Colonic mucosa (tissue), 4 donors: ENCODE measurements around the gene CCDC80. TPM values are rescaled to one million over a fixed set of nuclear protein-coding genes. Genes with fewer than 3 reads are reported as not detected.

Experiments used
- DNase-seq: peaks from one replicate; pipeline ENCODE4 v3.0.0-alpha.2; 2020
- H3K27ac ChIP-seq: fragments of 200-600 bp; one replicate; pipeline ENCODE4 v1.8.0; 2021
- H3K27me3 ChIP-seq: fragments of 200-600 bp; one replicate; pipeline ENCODE4 v1.8.0; 2021
- H3K36me3 ChIP-seq: fragments of 200-600 bp; one replicate; pipeline ENCODE4 v1.8.0; 2021
- H3K4me1 ChIP-seq: fragments of 200-600 bp; one replicate; pipeline ENCODE4 v1.8.0; 2021; ENCODE audit warnings: mild to moderate bottlenecking
- H3K4me3 ChIP-seq: fragments of 200-600 bp; one replicate; pipeline ENCODE4 v1.8.0; 2021
- H3K9ac ChIP-seq, 2 donors: one replicate each; pipeline ENCODE4 v1.7.0; 2013; ENCODE audit warnings: control low read depth in 2 of 2, low read depth in 2 of 2, low read length in 2 of 2
- H3K9me3 ChIP-seq: fragments of 200-600 bp; one replicate; pipeline ENCODE4 v1.8.0; 2021
- CTCF ChIP-seq: fragments of 200-600 bp; IDR thresholded peaks from one replicate; pipeline ENCODE4 v1.8.0; 2022; ENCODE audit warnings: antibody characterized with exemption, mild to moderate bottlenecking
- intact Hi-C: fragments of 100-400 bp; cut with DNase I; formaldehyde crosslinking; loops from one replicate; pipeline ENCODE4 v1.14.1; 2022
- total RNA-seq, 2 donors: library from RNA; stranded (reverse); fragmentation: NEBNext Ultra II Directional in 1 of 2; extraction: Animal tissue kit (Norgen Biotek cat#: 25700) in 1 of 2; gene quantifications; one replicate each; pipeline ENCODE4 v1.2.1, GENCODE V29; 2021
- donor health status: healthy.
- donor health status: DM: no; HTN: no; CAD: no.
- donor health status: DM: no; HTN: no; CAD: no.

Gene CCDC80
- 10 to 100 TPM in 1 of 2 donors, 1 to 10 TPM in 1; 7.1 to 36.6 TPM for total RNA-seq

- intact Hi-C loops = loop anchor here (5.0 kb wide), 1 partner anchor 171 kb away; no protein-coding TSS in a partner anchor
- no peaks in the 10 kb centered on the region for H3K9me3 ChIP-seq
- H3K36me3 ChIP-seq = no peaks in the 10 kb centered on the region
- peaks cover 4% of the 10 kb centered on the region for H3K4me1 ChIP-seq
- peak within 1 kb of the TSS; percentile 7 for H3K4me3 ChIP-seq
- no peaks in the 10 kb centered on the region for H3K27me3 ChIP-seq
- no peak for TF ChIP-seq CTCF
- DNase-seq = no peak
- peak within 1 kb of the TSS in 1 of 2 donors; percentile 41 for H3K9ac ChIP-seq
- peak within 1 kb of the TSS; percentile 52 for H3K27ac ChIP-seq
These were observed at the start of gene CCDC80 for GRCh38 chr3:112640930-112641801. TSS of gene CCDC80 (minus strand) at chr3:112641143. CDS start at chr3:112639905, 1,238 bp downstream.

GRCh38 chr3:112689989-112690388 is 49.0 kb upstream of the CCDC80 start:
- DNase-seq = no peak
- Histone ChIP-seq H3K4me3 (no peak overlapping the region), H3K27me3 (no peaks in the 10 kb centered on the region), H3K9ac (no peak overlapping the region), H3K9me3 (no peaks in the 10 kb centered on the region), H3K4me1 (no peaks in the 10 kb centered on the region), H3K27ac (no peak overlapping the region), H3K36me3 (no peaks in the 10 kb centered on the region)
- intact Hi-C loops = no loop called here
- no peak for TF ChIP-seq CTCF

GRCh38 chr3:112689385-112689784 is 48.4 kb upstream of the CCDC80 start:
- intact Hi-C loops = no loop called here
- no peaks in the 10 kb centered on the region for H3K4me1 ChIP-seq
- H3K4me3 ChIP-seq = no peak overlapping the region
- H3K36me3 ChIP-seq = no peaks in the 10 kb centered on the region
- DNase-seq = no peak
- no peaks in the 10 kb centered on the region for H3K9me3 ChIP-seq
- no peak overlapping the region for H3K9ac ChIP-seq
- H3K27me3 ChIP-seq = no peaks in the 10 kb centered on the region
- no peak for TF ChIP-seq CTCF
- no peak overlapping the region for H3K27ac ChIP-seq

GRCh38 chr3:112688819-112689218 is 47.9 kb upstream of the CCDC80 start:
- Histone ChIP-seq H3K4me1 (no peaks in the 10 kb centered on the region), H3K9me3 (no peaks in the 10 kb centered on the region), H3K27ac (no peak overlapping the region), H3K9ac (no peak overlapping the region), H3K27me3 (no peaks in the 10 kb centered on the region), H3K4me3 (no peak overlapping the region), H3K36me3 (no peaks in the 10 kb centered on the region)
- no peak for DNase-seq
- intact Hi-C loops = no loop called here
- no peak for TF ChIP-seq CTCF

GRCh38 chr3:112688085-112688769 is 47.3 kb upstream of the CCDC80 start:
- H3K9me3 ChIP-seq = no peaks in the 10 kb centered on the region
- intact Hi-C loops = no loop called here
- H3K4me3 ChIP-seq = no peak overlapping the region
- no peak for DNase-seq
- no peak overlapping the region for H3K27ac ChIP-seq
- H3K4me1 ChIP-seq = no peaks in the 10 kb centered on the region
- no peaks in the 10 kb centered on the region for H3K27me3 ChIP-seq
- H3K9ac ChIP-seq = no peak overlapping the region
- TF ChIP-seq CTCF = no peak
- no peaks in the 10 kb centered on the region for H3K36me3 ChIP-seq
